ENCODE data around the gene SUPT5H.
A peak's percentile ranks its signal among the peaks of the same experiment; 100 is the strongest.
"Not testable (repeated sequence)": the region's sequence is repeated elsewhere in the genome, so short reads cannot be mapped to it uniquely, and the experiment has no call there.

The SUPT5H gene

GRCh38 chr19:39469036-39469435, 23.7 kb downstream of the SUPT5H start:
- DNase-seq: no peak

GRCh38 chr19:39469567-39469966, 24.2 kb downstream of the SUPT5H start:
- no peak for DNase-seq

- no peak for DNase-seq
These were observed 25.4 kb downstream of the SUPT5H start for GRCh38 chr19:39470724-39471339.

GRCh38 chr19:39471756-39472536, 26.6 kb downstream of the SUPT5H start:
- DNase-seq: no peak

- DNase-seq: no peak
These were observed 27.5 kb downstream of the SUPT5H start for GRCh38 chr19:39472746-39473442.

GRCh38 chr19:39473443-39473960, 28.1 kb downstream of the SUPT5H start:
- no peak for DNase-seq

- peak; percentile 16 to 44 for DNase-seq
These were observed 28.8 kb downstream of the SUPT5H start for GRCh38 chr19:39474139-39474620.

GRCh38 chr19:39475748-39476147, 30.4 kb downstream of the SUPT5H start:
- no peak for DNase-seq

GRCh38 chr19:39479319-39479801, 34.0 kb downstream of the SUPT5H start:
- DNase-seq: not testable (repeated sequence)

GRCh38 chr19:39479916-39480315, 34.5 kb downstream of the SUPT5H start:
- no peak for DNase-seq

- peak; percentile 94 to 96 for DNase-seq
These were observed 35.2 kb downstream of the SUPT5H start, which contains the start of gene TIMM50 for GRCh38 chr19:39480337-39481228. Gene TIMM50 (plus strand): TSS chr19:39480838. CDS start chr19:39480854, 16 bp downstream.

- DNase-seq: no peak
These were observed 35.8 kb downstream of the SUPT5H start for GRCh38 chr19:39481229-39481545.

- no peak for DNase-seq
These were observed 36.3 kb downstream of the SUPT5H start for GRCh38 chr19:39481676-39482075.

- DNase-seq: no peak
These were observed 37.8 kb downstream of the SUPT5H start for GRCh38 chr19:39483141-39483540.

- DNase-seq: no peak
These were observed 44.4 kb downstream of the SUPT5H start for GRCh38 chr19:39489756-39490155.

- no peak for DNase-seq
These were observed 46.8 kb downstream of the SUPT5H start for GRCh38 chr19:39492225-39492624.

GRCh38 chr19:39492788-39493187, 47.4 kb downstream of the SUPT5H start:
- no peak for DNase-seq

GRCh38 chr19:39494661-39495060, 49.3 kb downstream of the SUPT5H start:
- no peak for DNase-seq

- no peak for DNase-seq
These were observed 50.7 kb downstream of the SUPT5H start for GRCh38 chr19:39496063-39496462.

GRCh38 chr19:39497701-39497995, 52.3 kb downstream of the SUPT5H start:
- DNase-seq: no peak

GRCh38 chr19:39497996-39498797, 52.8 kb downstream of the SUPT5H start:
- peak; percentile 77 to 90 for DNase-seq

All from NCI-H2081 (cell line).